HG03060 (cell line): ENCODE results near the gene PLCB3.

Experiments
- ATAC-seq: cut with Tn5 transposase; IDR thresholded peaks from one replicate; pipeline ENCODE4 v1.9.1; 2021; ENCODE audit warnings: low read depth, moderate number of reproducible peaks; ENCODE audit not compliant: unreplicated experiment

Gene PLCB3

GRCh38 chr11:64284962-64285884 is 33.9 kb downstream of the PLCB3 start, which contains the start of gene GPR137:
Gene GPR137, plus strand, starts transcription at chr11:64285848. Its CDS starts 677 bp downstream, at chr11:64286525.
- ATAC-seq, result peak; percentile 33

GRCh38 chr11:64285885-64286800 is 34.8 kb downstream of the PLCB3 start:
- ATAC-seq, result no peak

GRCh38 chr11:64286801-64287159 is 35.5 kb downstream of the PLCB3 start:
- no peak for ATAC-seq

DNA sequence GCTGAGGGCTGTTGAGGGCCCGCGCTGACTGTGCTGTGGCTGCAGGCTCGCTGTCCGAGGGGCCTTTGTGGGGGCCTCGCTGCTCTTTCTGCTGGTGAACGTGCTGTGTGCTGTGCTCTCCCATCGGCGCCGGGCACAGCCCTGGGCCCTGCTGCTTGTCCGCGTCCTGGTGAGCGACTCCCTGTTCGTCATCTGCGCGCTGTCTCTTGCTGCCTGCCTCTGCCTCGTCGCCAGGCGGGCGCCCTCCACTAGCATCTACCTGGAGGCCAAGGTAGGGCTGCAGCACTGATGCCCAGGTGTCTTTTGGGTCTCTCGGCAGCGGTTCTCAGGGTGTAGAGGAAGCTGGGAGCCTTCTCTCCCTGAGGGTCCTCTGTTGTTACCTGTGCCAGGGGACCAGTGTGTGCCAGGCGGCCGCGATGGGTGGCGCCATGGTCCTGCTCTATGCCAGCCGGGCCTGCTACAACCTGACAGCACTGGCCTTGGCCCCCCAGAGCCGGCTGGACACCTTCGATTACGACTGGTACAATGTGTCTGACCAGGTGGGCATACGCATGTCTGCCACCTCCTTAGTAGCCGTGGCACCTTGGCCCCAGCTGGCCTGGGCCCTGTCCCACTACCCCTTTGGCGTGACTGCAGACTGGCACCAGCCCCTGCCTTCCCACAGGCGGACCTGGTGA is 36.5 kb downstream of the PLCB3 start:
- ATAC-seq, result no peak

GRCh38 chr11:64288353-64288750 is 37.0 kb downstream of the PLCB3 start:
- no peak for ATAC-seq

DNA sequence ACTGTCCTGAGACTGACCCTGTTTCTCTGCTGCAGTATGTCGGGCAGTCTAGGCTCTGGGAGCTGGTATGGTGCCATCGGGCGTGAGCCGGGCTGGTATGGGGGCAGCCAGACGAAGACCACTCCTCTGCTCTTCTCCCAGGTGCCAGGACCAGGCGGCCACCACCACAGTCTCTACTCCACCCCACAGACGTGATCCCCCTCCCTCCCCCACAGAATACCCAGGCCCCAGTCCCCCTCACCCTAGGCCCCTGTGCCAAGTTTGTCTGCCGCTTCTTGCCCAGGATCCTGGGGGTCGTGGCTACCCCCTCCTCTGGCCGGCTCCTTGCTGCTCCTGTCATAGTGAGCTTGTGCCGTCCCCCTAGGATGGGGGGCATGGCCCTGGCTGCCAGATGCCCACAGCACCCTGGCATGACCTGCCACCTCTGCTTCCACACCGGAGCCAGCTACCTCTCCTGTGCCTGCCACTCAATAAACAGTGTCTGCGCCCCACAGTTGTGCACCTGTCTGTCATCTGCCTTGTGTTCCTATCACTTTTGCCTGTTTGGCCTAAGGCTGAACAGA is 37.8 kb downstream of the PLCB3 start:
- ATAC-seq, result no peak

GRCh38 chr11:64290352-64291261 is 39.3 kb downstream of the PLCB3 start:
- ATAC-seq, result no peak

DNA sequence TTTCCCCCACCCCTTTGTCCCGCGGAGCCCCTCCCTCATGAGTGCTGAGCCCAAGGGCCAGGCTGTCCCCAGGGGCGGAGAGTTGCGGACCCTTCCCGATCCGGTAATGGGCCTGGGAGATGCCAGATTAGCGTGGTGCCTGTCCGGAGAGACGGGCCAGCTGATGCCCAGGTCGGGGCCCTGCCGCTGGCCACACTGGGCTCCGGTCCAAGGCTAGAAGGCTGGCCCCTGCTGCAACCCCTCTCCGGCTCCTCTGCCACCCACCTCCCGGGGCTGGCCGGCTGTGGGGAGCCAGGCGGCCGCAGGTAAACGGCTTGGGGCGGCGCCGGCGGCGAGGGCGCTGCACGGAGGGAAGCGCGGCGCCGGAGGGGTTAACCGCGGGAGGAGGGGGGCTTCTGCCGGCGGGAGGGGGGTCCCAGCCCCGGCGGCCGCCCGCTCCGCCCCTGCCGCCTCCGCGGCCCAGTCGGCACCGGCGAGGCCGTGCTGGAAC is 40.0 kb downstream of the PLCB3 start, which contains the start of gene KCNK4:
TSS of gene KCNK4 (plus strand) at position 41 of the 490 bp plus-strand sequence. CDS start 1,717 bp downstream, outside the sequence.
- ATAC-seq, result no peak

GRCh38 chr11:64291752-64292459 is 40.6 kb downstream of the PLCB3 start:
- no peak for ATAC-seq

DNA sequence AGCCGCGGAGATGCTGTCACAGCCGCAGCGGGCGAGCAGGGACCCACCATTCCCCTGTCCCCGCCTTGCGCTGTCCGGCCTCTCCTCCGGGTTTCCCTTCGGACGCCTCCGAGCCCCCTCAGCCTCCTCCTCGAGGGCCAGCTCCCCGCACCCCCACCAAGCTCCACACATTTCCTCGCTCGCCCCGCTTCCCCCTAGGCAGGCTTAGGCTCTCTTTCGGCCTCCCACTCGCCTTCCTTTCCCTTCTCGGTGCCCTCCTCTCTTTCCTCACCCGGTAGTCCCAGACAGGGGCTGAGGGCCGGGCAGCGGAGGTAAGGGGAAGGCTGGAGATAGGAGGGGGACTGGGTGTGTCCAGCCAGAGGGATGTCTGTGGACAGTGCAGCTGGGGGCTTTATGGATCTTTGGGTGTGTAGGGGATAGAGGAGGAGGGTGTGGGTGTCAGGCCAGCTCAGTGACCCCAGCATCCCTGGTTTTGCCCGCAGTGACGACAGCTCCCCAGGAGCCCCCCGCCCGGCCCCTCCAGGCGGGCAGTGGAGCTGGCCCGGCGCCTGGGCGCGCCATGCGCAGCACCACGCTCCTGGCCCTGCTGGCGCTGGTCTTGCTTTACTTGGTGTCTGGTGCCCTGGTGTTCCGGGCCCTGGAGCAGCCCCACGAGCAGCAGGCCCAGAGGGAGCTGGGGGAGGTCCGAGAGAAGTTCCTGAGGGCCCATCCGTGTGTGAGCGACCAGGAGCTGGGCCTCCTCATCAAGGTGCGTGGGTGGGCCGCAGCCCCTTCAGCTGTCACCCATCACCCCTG is 41.3 kb downstream of the PLCB3 start:
- no peak for ATAC-seq

GRCh38 chr11:64294774-64295173 is 43.4 kb downstream of the PLCB3 start:
- no peak for ATAC-seq

DNA sequence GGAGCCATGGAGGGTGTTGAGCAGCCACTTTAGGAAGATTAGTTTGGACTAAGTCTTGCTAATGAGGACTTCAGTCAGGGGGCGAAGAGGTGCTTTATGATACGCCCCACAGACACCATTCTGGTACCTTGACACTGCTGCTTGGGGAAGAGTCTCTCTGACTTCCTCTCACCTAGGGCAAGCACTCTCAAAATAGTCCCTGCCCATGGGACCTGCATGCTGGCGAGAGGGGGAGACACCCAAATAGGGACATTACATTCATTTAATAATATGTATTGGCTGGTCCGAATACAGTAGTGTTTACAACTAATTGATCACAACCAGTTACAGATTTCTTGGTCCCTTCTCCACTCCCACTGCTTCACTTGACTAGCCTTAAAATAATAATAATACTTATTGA is 44.4 kb downstream of the PLCB3 start:
- ATAC-seq, result no peak

DNA sequence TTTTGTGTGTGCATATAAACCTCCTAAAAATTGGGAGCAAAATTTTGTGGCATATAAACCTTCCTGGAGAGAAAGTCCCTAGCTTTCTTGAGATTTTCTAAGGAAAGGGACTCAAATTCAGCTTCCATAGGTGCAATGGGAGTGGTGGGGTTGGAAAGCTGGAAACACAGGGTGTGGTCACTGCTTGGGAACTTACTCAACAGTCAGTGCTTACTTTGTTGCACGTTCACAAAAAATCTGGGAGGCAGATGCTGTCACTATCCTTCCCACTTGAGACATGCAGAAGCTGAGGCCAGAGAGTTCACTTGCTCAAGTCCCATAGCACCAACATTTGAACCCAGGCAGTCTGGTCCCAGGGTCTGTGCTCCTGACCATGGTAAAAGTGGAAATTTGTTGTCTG is 44.9 kb downstream of the PLCB3 start:
- no peak for ATAC-seq

GRCh38 chr11:64296830-64297698 is 45.7 kb downstream of the PLCB3 start:
- no peak for ATAC-seq

DNA sequence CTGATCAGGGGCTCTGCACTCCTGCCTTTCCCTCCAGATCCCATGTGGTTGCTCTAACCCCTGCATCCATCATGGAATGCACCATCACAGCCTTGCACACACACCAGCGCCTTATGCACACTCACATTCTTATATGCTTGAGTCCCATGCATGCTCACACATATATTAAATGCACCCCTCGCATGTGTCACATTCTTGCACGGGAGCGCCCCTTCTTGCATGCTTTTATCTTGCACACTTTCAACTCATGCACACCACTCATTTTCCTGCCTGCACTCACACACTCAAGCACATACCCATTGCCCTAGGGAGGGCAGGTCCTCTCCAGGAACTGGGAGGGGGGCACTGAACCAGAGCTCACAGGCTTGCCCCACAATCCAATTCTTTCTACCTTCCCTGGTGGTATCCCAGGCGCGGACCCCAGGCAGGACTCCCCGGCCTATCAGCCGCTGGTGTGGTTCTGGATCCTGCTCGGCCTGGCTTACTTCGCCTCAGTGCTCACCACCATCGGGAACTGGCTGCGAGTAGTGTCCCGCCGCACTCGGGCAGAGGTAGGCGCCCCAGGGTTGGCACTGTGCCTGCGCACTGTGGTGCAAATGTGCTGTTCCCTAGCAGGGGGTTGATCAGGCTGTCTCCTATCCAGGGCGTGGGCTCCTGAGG is 46.5 kb downstream of the PLCB3 start:
- ATAC-seq, result no peak
